ENCODE results near the gene PNMA3.
"Not testable (repeated sequence)": the region's sequence is repeated elsewhere in the genome, so short reads cannot be mapped to it uniquely, and the experiment has no call there.

Gene PNMA3

GRCh38 chrX:153055871-153056749, at the start of gene PNMA3:
Gene PNMA3, plus strand, starts transcription at chrX:153056470. Its CDS starts 586 bp downstream, at chrX:153057056.
- DNase-seq, result no peak

- not testable (repeated sequence) for DNase-seq
Measured at GRCh38 chrX:153017174-153017573, 39.1 kb upstream of the PNMA3 start.

- no peak for DNase-seq
Measured at GRCh38 chrX:153019166-153019565, 37.1 kb upstream of the PNMA3 start.

GRCh38 chrX:153026501-153026900, 29.8 kb upstream of the PNMA3 start:
- not testable (repeated sequence) for DNase-seq

- not testable (repeated sequence) for DNase-seq
Measured at GRCh38 chrX:153028487-153028886, 27.8 kb upstream of the PNMA3 start.

- no peak for DNase-seq
Measured at GRCh38 chrX:153029162-153029561, 27.1 kb upstream of the PNMA3 start.

GRCh38 chrX:153029875-153030274, 26.4 kb upstream of the PNMA3 start:
- no peak for DNase-seq

- DNase-seq, result no peak
Measured at GRCh38 chrX:153030801-153031200, 25.5 kb upstream of the PNMA3 start.

- DNase-seq, result no peak
Measured at GRCh38 chrX:153032397-153033118, 23.7 kb upstream of the PNMA3 start.

- DNase-seq, result no peak
Measured at GRCh38 chrX:153049093-153049492, 7.2 kb upstream of the PNMA3 start.

GRCh38 chrX:153052534-153052933, 3.7 kb upstream of the PNMA3 start:
- no peak for DNase-seq

- DNase-seq, result no peak
Measured at GRCh38 chrX:153057281-153057680, 1.0 kb downstream of the PNMA3 start.

- DNase-seq, result no peak
Measured at GRCh38 chrX:153059191-153060094, 3.2 kb downstream of the PNMA3 start.

- DNase-seq, result no peak
Measured at GRCh38 chrX:153060095-153060445, 3.8 kb downstream of the PNMA3 start.

GRCh38 chrX:153061732-153062131, 5.5 kb downstream of the PNMA3 start:
- no peak for DNase-seq

- no peak for DNase-seq
Measured at GRCh38 chrX:153063315-153063714, 7.0 kb downstream of the PNMA3 start.

- DNase-seq, result no peak
Measured at GRCh38 chrX:153064061-153064460, 7.8 kb downstream of the PNMA3 start.

GRCh38 chrX:153065389-153065788, 9.1 kb downstream of the PNMA3 start:
- no peak for DNase-seq

- not testable (repeated sequence) for DNase-seq
Measured at GRCh38 chrX:153066402-153066801, 10.1 kb downstream of the PNMA3 start.

- DNase-seq, result not testable (repeated sequence)
Measured at GRCh38 chrX:153071909-153072583, 15.8 kb downstream of the PNMA3 start, which contains the start of gene PNMA6A. Gene PNMA6A, plus strand, starts transcription at chrX:153072454. Its CDS starts 609 bp downstream, at chrX:153073063.

GRCh38 chrX:153073331-153073730, 17.1 kb downstream of the PNMA3 start:
- DNase-seq, result not testable (repeated sequence)

- no peak for DNase-seq
Measured at GRCh38 chrX:153074262-153074899, 18.1 kb downstream of the PNMA3 start.
